Measurements from ENCODE around the gene ALOX12B. TPM values are rescaled to one million over a fixed set of nuclear protein-coding genes. Genes with fewer than 3 reads are reported as not detected.

ALOX12B gene
- total RNA-seq (2022; extraction: Qiagen RNA extraction; ENCODE audit: low read depth): 1.3 to 1.8 TPM (median 1.6 TPM) in 5 replicates

GRCh38 chr17:8087075-8087951, at the start of gene ALOX12B:
Gene ALOX12B, minus strand, starts transcription at chr17:8087716. Its CDS starts 274 bp downstream, at chr17:8087442.

GRCh38 chr17:8123695-8124349, 36.3 kb upstream of the ALOX12B start, which contains the start of gene HES7:
Gene HES7, minus strand, starts transcription at chr17:8124106. Its CDS starts 22 bp downstream, at chr17:8124084.

DNA sequence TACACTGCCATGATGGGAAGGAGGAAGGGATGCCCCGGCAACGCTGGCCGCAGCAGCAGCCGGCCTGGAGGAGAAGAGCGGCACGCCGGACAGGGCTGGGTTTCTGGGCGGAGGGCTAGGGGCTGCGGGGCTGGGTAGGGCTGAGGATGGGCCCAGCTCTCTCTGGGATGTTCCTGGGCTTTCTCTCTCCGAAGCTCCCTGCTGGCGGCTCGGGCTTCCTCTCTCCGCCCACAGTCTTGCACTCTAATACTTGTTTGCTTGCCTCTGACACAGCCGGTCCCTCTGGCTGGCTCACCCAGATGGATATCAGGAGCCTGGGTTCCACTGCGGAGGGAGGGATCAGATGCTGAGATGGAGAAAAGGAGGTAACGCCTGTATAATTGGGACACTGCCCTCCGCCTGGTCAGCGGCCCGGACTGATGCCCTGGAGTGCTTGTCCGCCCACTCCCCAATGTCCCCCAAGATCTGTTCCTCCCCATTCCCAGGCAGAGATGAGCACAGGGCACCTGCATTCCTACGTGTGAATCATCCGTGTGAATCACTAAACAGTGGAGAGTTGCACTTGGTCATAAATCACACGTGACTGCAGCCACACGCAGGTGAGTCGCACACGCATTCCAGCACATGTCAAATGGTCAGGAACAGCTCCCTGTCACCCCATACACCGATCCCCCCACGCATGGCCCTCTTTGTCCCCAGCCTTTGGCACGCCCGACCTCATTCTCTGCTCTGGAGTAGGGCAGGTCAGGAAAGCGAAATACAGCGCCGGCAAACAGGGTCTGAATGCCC, 30.7 kb upstream of the ALOX12B start, which contains the start of gene ALOXE3:
TSS of gene ALOXE3 (minus strand) at position 535 of the 789 bp plus-strand sequence. CDS start at position 11, 524 bp downstream.

DNA sequence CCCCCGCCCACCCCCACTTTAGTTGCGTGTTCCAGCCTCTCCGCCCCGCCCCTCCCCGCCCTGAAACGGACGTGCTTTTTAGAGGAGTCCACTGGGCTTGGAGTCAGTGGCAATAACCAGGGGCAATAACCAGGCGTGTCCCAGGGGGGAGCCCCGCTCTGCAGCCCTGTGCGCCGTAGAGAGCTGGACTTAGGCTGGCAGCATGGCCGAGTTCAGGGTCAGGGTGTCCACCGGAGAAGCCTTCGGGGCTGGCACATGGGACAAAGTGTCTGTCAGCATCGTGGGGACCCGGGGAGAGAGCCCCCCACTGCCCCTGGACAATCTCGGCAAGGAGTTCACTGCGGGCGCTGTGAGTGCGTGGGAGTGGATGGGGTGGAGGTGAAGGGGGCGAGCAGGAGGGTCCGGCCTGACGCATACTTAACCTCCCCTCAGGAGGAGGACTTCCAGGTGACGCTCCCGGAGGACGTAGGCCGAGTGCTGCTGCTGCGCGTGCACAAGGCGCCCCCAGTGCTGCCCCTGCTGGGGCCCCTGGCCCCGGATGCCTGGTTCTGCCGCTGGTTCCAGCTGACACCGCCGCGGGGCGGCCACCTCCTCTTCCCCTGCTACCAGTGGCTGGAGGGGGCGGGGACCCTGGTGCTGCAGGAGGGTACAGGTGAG, 48.4 kb downstream of the ALOX12B start, which contains the start of gene ALOX15B:
TSS of gene ALOX15B (plus strand) at position 106 of the 657 bp plus-strand sequence. CDS start at position 203, 97 bp downstream.

Other genes starting within 250 kb of the ALOX12B start
- 0.23 to 0.92 TPM (median 0.82 TPM) in 5 replicates for gene TMEM88, start 232.7 kb downstream of the ALOX12B start, total RNA-seq (2022; extraction: Qiagen RNA extraction; ENCODE audit: low read depth)
- 210 to 251 TPM (median 223 TPM) in 5 replicates for gene NAA38, start 230.2 kb downstream of the ALOX12B start, total RNA-seq (2022; extraction: Qiagen RNA extraction; ENCODE audit: low read depth)
- gene CYB5D1, start 229.7 kb downstream of the ALOX12B start, total RNA-seq (2022; extraction: Qiagen RNA extraction; ENCODE audit: low read depth): 19.1 to 21.6 TPM (median 19.8 TPM) in 5 replicates
- 52.0 to 66.7 TPM (median 61.6 TPM) in 5 replicates for gene CHD3, start 198.9 kb downstream of the ALOX12B start, total RNA-seq (2022; extraction: Qiagen RNA extraction; ENCODE audit: low read depth)
- gene RNF227, start 171.4 kb downstream of the ALOX12B start, total RNA-seq (2022; extraction: Qiagen RNA extraction; ENCODE audit: low read depth): 1.0 to 1.7 TPM (median 1.1 TPM) in 5 replicates
- gene KCNAB3, start 157.9 kb downstream of the ALOX12B start, total RNA-seq (2022; extraction: Qiagen RNA extraction; ENCODE audit: low read depth): 1.7 to 2.9 TPM (median 2.0 TPM) in 5 replicates
- gene TRAPPC1, start 155.8 kb downstream of the ALOX12B start, total RNA-seq (2022; extraction: Qiagen RNA extraction; ENCODE audit: low read depth): 298 to 338 TPM (median 306 TPM) in 5 replicates
- gene CNTROB, start 155.5 kb downstream of the ALOX12B start, total RNA-seq (2022; extraction: Qiagen RNA extraction; ENCODE audit: low read depth): 32.2 to 41.3 TPM (median 38.3 TPM) in 5 replicates
- 0.24 to 0.34 TPM in 2 of 5 replicates, not detected in the others for gene GUCY2D, start 85.1 kb downstream of the ALOX12B start, total RNA-seq (2022; extraction: Qiagen RNA extraction; ENCODE audit: low read depth)
- gene ALOX15B, start 48.7 kb downstream of the ALOX12B start, total RNA-seq (2022; extraction: Qiagen RNA extraction; ENCODE audit: low read depth): 0.05 to 0.07 TPM in 2 of 5 replicates, not detected in the others
- 6.6 to 10.9 TPM (median 7.4 TPM) in 5 replicates for gene ALOXE3, start 30.8 kb upstream of the ALOX12B start, total RNA-seq (2022; extraction: Qiagen RNA extraction; ENCODE audit: low read depth)
- gene HES7, start 36.4 kb upstream of the ALOX12B start, total RNA-seq (2022; extraction: Qiagen RNA extraction; ENCODE audit: low read depth): 2.3 to 3.0 TPM (median 2.9 TPM) in 5 replicates
- gene PER1, start 64.7 kb upstream of the ALOX12B start, total RNA-seq (2022; extraction: Qiagen RNA extraction; ENCODE audit: low read depth): 22.7 to 29.3 TPM (median 25.0 TPM) in 5 replicates
- 21.3 to 31.2 TPM (median 26.8 TPM) in 5 replicates for gene VAMP2, start 75.2 kb upstream of the ALOX12B start, total RNA-seq (2022; extraction: Qiagen RNA extraction; ENCODE audit: low read depth)
- gene TMEM107, start 88.7 kb upstream of the ALOX12B start, total RNA-seq (2022; extraction: Qiagen RNA extraction; ENCODE audit: low read depth): 17.5 to 22.1 TPM (median 20.1 TPM) in 5 replicates
- gene BORCS6, start 102.5 kb upstream of the ALOX12B start, total RNA-seq (2022; extraction: Qiagen RNA extraction; ENCODE audit: low read depth): 5.6 to 8.8 TPM (median 7.6 TPM) in 5 replicates
- 139 to 152 TPM (median 146 TPM) in 5 replicates for gene AURKB, start 122.9 kb upstream of the ALOX12B start, total RNA-seq (2022; extraction: Qiagen RNA extraction; ENCODE audit: low read depth)
- gene CTC1, start 160.3 kb upstream of the ALOX12B start, total RNA-seq (2022; extraction: Qiagen RNA extraction; ENCODE audit: low read depth): 11.5 to 18.6 TPM (median 15.1 TPM) in 5 replicates
- 41.2 to 50.2 TPM (median 48.6 TPM) in 5 replicates for gene PFAS, start 161.6 kb upstream of the ALOX12B start, total RNA-seq (2022; extraction: Qiagen RNA extraction; ENCODE audit: low read depth)
- 39.8 to 50.9 TPM (median 44.1 TPM) in 5 replicates for gene RANGRF, start 201.0 kb upstream of the ALOX12B start, total RNA-seq (2022; extraction: Qiagen RNA extraction; ENCODE audit: low read depth)
- gene SLC25A35, start 207.7 kb upstream of the ALOX12B start, total RNA-seq (2022; extraction: Qiagen RNA extraction; ENCODE audit: low read depth): 4.8 to 7.2 TPM (median 6.7 TPM) in 5 replicates
- gene ARHGEF15, start 222.5 kb upstream of the ALOX12B start, total RNA-seq (2022; extraction: Qiagen RNA extraction; ENCODE audit: low read depth): not detected in 5 replicates